ENCODE measurements around the gene SLC7A6.
"Not testable (repeated sequence)": the region's sequence is repeated elsewhere in the genome, so short reads cannot be mapped to it uniquely, and the experiment has no call there.

- TF ChIP-seq CTCF (IDR thresholded peaks at IDR 0.05); ZFX (IDR thresholded peaks at IDR 0.05; ENCODE audit: borderline replicate concordance): not testable (repeated sequence)
These were observed 24.5 kb downstream of the SLC7A6 start for GRCh38 chr16:68288796-68289195.
